GM23338 (cell line): ENCODE measurements around the gene HVCN1. TPM values are rescaled to one million over a fixed set of nuclear protein-coding genes. Genes with fewer than 3 reads are reported as not detected.

ENCODE experiments used
- ATAC-seq: fragments of 200-7000 bp; cut with Tn5 transposase; 3 replicates; pipeline ENCODE4 v1.9.1; 2020
- DNase-seq: peaks from one replicate; pipeline ENCODE4 v3.0.0-alpha.2; 2015; ENCODE audit warnings: low spot score
- H2AFZ ChIP-seq: fragments of 200-600 bp; sonication (generic); 2 replicates; pipeline ENCODE4 v1.8.0; 2016; ENCODE audit warnings: antibody characterized with exemption, mild to moderate bottlenecking, moderate library complexity
- H3F3A ChIP-seq: fragments of 200-600 bp; sonication (generic); replicated peaks from 2 replicates; pipeline ENCODE4 v1.8.0; 2017; ENCODE audit warnings: antibody characterized with exemption, mixed run types, low read depth
- H3K27ac ChIP-seq: fragments of 200-600 bp; sonication (generic); 2 replicates; pipeline ENCODE4 v1.6.1; 2016; ENCODE audit warnings: low read depth
- H3K27me3 ChIP-seq: fragments of 200-600 bp; sonication (generic); 2 replicates; pipeline ENCODE4 v1.8.0; 2016; ENCODE audit warnings: mild to moderate bottlenecking, mixed run types, moderate library complexity; ENCODE audit not compliant: insufficient read depth
- H3K36me3 ChIP-seq: fragments of 200-600 bp; sonication (generic); 2 replicates; pipeline ENCODE4 v1.8.0; 2016; ENCODE audit warnings: mild to moderate bottlenecking; ENCODE audit not compliant: insufficient read depth
- H3K4me1 ChIP-seq: fragments of 200-600 bp; sonication (generic); 2 replicates; pipeline ENCODE4 v1.8.0; 2016; ENCODE audit warnings: mild to moderate bottlenecking, moderate library complexity; ENCODE audit not compliant: insufficient read depth
- H3K4me2 ChIP-seq: fragments of 200-600 bp; sonication (generic); 2 replicates; pipeline ENCODE4 v1.7.1; 2017; ENCODE audit warnings: mixed run types
- H3K4me3 ChIP-seq: fragments of 200-600 bp; sonication (generic); 2 replicates; pipeline ENCODE4 v1.6.1; 2016; ENCODE audit warnings: mixed run types
- H3K79me2 ChIP-seq: fragments of 200-600 bp; sonication (generic); replicated peaks from 2 replicates; pipeline ENCODE4 v1.8.0; 2017; ENCODE audit warnings: mild to moderate bottlenecking; ENCODE audit not compliant: insufficient read depth
- H3K9me2 ChIP-seq: fragments of 200-600 bp; sonication (generic); 2 replicates; pipeline ENCODE4 v1.8.0; 2017; ENCODE audit not compliant: insufficient read depth
- H4K20me1 ChIP-seq: fragments of 200-600 bp; sonication (generic); replicated peaks from 2 replicates; pipeline ENCODE4 v1.8.0; 2017; ENCODE audit warnings: mild to moderate bottlenecking; ENCODE audit not compliant: insufficient read depth
- H3K27ac Mint-ChIP-seq: 2 replicates; pipeline ENCODE4 v1.8.0; 2020; ENCODE audit warnings: inconsistent platforms, mild to moderate bottlenecking, moderate library complexity, mixed read lengths
- H3K27me3 Mint-ChIP-seq: 3 replicates; pipeline ENCODE4 v1.8.0; 2022; ENCODE audit warnings: low read depth, mild to moderate bottlenecking, moderate library complexity, mixed read lengths, inconsistent platforms; ENCODE audit not compliant: insufficient read depth, poor library complexity
- H3K36me3 Mint-ChIP-seq: 3 replicates; pipeline ENCODE4 v1.8.0; 2021; ENCODE audit warnings: low read depth, mild to moderate bottlenecking, inconsistent platforms, moderate library complexity, mixed read lengths
- H3K4me1 Mint-ChIP-seq: 3 replicates; pipeline ENCODE4 v1.8.0; 2020; ENCODE audit warnings: mild to moderate bottlenecking, inconsistent platforms, mixed read lengths
- H3K4me3 Mint-ChIP-seq: 3 replicates; pipeline ENCODE4 v1.8.0; 2021; ENCODE audit warnings: moderate library complexity, mild to moderate bottlenecking, inconsistent platforms, mixed read lengths
- H3K9me3 Mint-ChIP-seq: 3 replicates; pipeline ENCODE4 v1.8.0; 2020; ENCODE audit warnings: moderate library complexity, mild to moderate bottlenecking, inconsistent platforms, mixed read lengths
- CREB1 ChIP-seq: fragments of 250-450 bp; sonication (Bioruptor Pico); IDR thresholded peaks from 2 replicates; pipeline ENCODE4 v1.5.0; 2020; ENCODE audit warnings: low read depth, mild to moderate bottlenecking, moderate library complexity
- CTCF ChIP-seq, 2 experiments: fragments of 200-600 bp in 1 of 2; sonication (generic) in 1 of 2; conservative IDR thresholded peaks; 2 replicates each; pipeline versions ENCODE4 v1.5.1 to v1.6.1; 2016 to 2017; ENCODE audit warnings: antibody characterized with exemption in 2 of 2, low read depth in 2 of 2, mild to moderate bottlenecking in 2 of 2, moderate library complexity in 1 of 2
- EZH2 ChIP-seq: fragments of 200-600 bp; sonication (generic); IDR thresholded peaks from one replicate; pipeline ENCODE4 v1.8.0; 2017; ENCODE audit warnings: antibody characterized with exemption, mild to moderate bottlenecking, low read depth; ENCODE audit not compliant: unreplicated experiment
- EZH2phosphoT487 ChIP-seq: fragments of 200-600 bp; sonication (generic); IDR thresholded peaks from one replicate; pipeline ENCODE4 v1.8.1; 2018; ENCODE audit warnings: antibody characterized with exemption; ENCODE audit not compliant: unreplicated experiment
- JUNB ChIP-seq: IDR thresholded peaks from one replicate; pipeline ENCODE4 v1.6.1; 2016; ENCODE audit warnings: antibody characterized with exemption; ENCODE audit not compliant: unreplicated experiment
- NANOG ChIP-seq: IDR thresholded peaks from 2 replicates; pipeline ENCODE4 v1.6.1; 2016; ENCODE audit warnings: antibody characterized with exemption, borderline replicate concordance
- POLR2AphosphoS5 ChIP-seq: IDR thresholded peaks from 2 replicates; pipeline ENCODE4 v1.6.1; 2016; ENCODE audit warnings: antibody characterized with exemption, low read depth
- STAT1 ChIP-seq: IDR thresholded peaks from one replicate; pipeline ENCODE4 v1.6.1; 2016; ENCODE audit warnings: antibody characterized with exemption; ENCODE audit not compliant: unreplicated experiment
- ZNF114 ChIP-seq: fragments of 250-450 bp; sonication (Bioruptor Pico); IDR thresholded peaks from 2 replicates; pipeline ENCODE4 v1.5.0; 2020; ENCODE audit warnings: mild to moderate bottlenecking, moderate library complexity
- ZNF331 ChIP-seq: fragments of 250-450 bp; sonication (Bioruptor Pico); IDR thresholded peaks from 2 replicates; pipeline ENCODE4 v1.5.0; 2020; ENCODE audit warnings: low read depth, mild to moderate bottlenecking, moderate library complexity
- polyA plus RNA-seq: library from polyadenylated mRNA; unstranded; fragments of >200 nt; fragmentation: Nextera tagmentation; extraction: Ambion mirVana; gene quantifications from 2 replicates; pipeline ENCODE4 v1.2.1, GENCODE V29; 2016
- total RNA-seq: library from RNA; depleted of rRNA; stranded (reverse); fragments of >200 nt; shearing (Covaris generic); gene quantifications from 2 replicates; pipeline ENCODE4 v1.2.3, GENCODE V29; 2014
- TF ChIP-seq, protein P1 (sequence below): IDR thresholded peaks from one replicate; pipeline ENCODE4 v1.6.1; 2018; ENCODE audit warnings: antibody characterized with exemption; ENCODE audit not compliant: unreplicated experiment
- TF ChIP-seq, protein P2 (sequence below): fragments of 250-450 bp; sonication (Bioruptor Pico); IDR thresholded peaks from 2 replicates; pipeline ENCODE4 v1.5.0; 2020; ENCODE audit warnings: mild to moderate bottlenecking, moderate library complexity
- TF ChIP-seq, protein P3 (sequence below): IDR thresholded peaks from 2 replicates; pipeline ENCODE4 v1.6.1; 2016; ENCODE audit warnings: antibody characterized with exemption

HVCN1 gene
- total and polyA plus RNA-seq, 2 experiments from 2014 or later = 10.4 to 10.7 TPM

GRCh38 chr12:110705309-110705708 lies 16.4 kb upstream of the HVCN1 start:
- Mint-ChIP-seq H3K27me3 (peaks cover 10% of the 10 kb centered on the region), H3K27ac (no peak overlapping the region), H3K9me3 (no peaks in the 10 kb centered on the region), H3K4me3 (no peak overlapping the region), H3K4me1 (no peaks in the 10 kb centered on the region), H3K36me3 (no peaks in the 10 kb centered on the region; the same call in 2 of the 3 replicates)
- Histone ChIP-seq H3K27me3 (no peaks in the 10 kb centered on the region), H3F3A (no peaks in the 10 kb centered on the region), H3K4me2 (no peak overlapping the region), H4K20me1 (no peaks in the 10 kb centered on the region), H3K36me3 (no peaks in the 10 kb centered on the region), H3K27ac (no peak overlapping the region), H3K4me1 (no peaks in the 10 kb centered on the region), H3K9me2 (no peaks in the 10 kb centered on the region), H3K4me3 (no peak overlapping the region), H3K79me2 (no peaks in the 10 kb centered on the region), H2AFZ (no peak overlapping the region)
- ATAC-seq (no peak), DNase-seq (no peak)
- TF ChIP-seq NANOG = no peak
- TF ChIP-seq POLR2AphosphoS5 = no peak
- no peak for TF ChIP-seq STAT1
- TF ChIP-seq, protein P1, sequence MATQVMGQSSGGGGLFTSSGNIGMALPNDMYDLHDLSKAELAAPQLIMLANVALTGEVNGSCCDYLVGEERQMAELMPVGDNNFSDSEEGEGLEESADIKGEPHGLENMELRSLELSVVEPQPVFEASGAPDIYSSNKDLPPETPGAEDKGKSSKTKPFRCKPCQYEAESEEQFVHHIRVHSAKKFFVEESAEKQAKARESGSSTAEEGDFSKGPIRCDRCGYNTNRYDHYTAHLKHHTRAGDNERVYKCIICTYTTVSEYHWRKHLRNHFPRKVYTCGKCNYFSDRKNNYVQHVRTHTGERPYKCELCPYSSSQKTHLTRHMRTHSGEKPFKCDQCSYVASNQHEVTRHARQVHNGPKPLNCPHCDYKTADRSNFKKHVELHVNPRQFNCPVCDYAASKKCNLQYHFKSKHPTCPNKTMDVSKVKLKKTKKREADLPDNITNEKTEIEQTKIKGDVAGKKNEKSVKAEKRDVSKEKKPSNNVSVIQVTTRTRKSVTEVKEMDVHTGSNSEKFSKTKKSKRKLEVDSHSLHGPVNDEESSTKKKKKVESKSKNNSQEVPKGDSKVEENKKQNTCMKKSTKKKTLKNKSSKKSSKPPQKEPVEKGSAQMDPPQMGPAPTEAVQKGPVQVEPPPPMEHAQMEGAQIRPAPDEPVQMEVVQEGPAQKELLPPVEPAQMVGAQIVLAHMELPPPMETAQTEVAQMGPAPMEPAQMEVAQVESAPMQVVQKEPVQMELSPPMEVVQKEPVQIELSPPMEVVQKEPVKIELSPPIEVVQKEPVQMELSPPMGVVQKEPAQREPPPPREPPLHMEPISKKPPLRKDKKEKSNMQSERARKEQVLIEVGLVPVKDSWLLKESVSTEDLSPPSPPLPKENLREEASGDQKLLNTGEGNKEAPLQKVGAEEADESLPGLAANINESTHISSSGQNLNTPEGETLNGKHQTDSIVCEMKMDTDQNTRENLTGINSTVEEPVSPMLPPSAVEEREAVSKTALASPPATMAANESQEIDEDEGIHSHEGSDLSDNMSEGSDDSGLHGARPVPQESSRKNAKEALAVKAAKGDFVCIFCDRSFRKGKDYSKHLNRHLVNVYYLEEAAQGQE = no peak
- TF ChIP-seq JUNB = no peak
- no peak for TF ChIP-seq CREB1 (CRISPR knock-in tag)
- TF ChIP-seq ZNF331 (CRISPR knock-in tag) = no peak
- TF ChIP-seq, protein P2, sequence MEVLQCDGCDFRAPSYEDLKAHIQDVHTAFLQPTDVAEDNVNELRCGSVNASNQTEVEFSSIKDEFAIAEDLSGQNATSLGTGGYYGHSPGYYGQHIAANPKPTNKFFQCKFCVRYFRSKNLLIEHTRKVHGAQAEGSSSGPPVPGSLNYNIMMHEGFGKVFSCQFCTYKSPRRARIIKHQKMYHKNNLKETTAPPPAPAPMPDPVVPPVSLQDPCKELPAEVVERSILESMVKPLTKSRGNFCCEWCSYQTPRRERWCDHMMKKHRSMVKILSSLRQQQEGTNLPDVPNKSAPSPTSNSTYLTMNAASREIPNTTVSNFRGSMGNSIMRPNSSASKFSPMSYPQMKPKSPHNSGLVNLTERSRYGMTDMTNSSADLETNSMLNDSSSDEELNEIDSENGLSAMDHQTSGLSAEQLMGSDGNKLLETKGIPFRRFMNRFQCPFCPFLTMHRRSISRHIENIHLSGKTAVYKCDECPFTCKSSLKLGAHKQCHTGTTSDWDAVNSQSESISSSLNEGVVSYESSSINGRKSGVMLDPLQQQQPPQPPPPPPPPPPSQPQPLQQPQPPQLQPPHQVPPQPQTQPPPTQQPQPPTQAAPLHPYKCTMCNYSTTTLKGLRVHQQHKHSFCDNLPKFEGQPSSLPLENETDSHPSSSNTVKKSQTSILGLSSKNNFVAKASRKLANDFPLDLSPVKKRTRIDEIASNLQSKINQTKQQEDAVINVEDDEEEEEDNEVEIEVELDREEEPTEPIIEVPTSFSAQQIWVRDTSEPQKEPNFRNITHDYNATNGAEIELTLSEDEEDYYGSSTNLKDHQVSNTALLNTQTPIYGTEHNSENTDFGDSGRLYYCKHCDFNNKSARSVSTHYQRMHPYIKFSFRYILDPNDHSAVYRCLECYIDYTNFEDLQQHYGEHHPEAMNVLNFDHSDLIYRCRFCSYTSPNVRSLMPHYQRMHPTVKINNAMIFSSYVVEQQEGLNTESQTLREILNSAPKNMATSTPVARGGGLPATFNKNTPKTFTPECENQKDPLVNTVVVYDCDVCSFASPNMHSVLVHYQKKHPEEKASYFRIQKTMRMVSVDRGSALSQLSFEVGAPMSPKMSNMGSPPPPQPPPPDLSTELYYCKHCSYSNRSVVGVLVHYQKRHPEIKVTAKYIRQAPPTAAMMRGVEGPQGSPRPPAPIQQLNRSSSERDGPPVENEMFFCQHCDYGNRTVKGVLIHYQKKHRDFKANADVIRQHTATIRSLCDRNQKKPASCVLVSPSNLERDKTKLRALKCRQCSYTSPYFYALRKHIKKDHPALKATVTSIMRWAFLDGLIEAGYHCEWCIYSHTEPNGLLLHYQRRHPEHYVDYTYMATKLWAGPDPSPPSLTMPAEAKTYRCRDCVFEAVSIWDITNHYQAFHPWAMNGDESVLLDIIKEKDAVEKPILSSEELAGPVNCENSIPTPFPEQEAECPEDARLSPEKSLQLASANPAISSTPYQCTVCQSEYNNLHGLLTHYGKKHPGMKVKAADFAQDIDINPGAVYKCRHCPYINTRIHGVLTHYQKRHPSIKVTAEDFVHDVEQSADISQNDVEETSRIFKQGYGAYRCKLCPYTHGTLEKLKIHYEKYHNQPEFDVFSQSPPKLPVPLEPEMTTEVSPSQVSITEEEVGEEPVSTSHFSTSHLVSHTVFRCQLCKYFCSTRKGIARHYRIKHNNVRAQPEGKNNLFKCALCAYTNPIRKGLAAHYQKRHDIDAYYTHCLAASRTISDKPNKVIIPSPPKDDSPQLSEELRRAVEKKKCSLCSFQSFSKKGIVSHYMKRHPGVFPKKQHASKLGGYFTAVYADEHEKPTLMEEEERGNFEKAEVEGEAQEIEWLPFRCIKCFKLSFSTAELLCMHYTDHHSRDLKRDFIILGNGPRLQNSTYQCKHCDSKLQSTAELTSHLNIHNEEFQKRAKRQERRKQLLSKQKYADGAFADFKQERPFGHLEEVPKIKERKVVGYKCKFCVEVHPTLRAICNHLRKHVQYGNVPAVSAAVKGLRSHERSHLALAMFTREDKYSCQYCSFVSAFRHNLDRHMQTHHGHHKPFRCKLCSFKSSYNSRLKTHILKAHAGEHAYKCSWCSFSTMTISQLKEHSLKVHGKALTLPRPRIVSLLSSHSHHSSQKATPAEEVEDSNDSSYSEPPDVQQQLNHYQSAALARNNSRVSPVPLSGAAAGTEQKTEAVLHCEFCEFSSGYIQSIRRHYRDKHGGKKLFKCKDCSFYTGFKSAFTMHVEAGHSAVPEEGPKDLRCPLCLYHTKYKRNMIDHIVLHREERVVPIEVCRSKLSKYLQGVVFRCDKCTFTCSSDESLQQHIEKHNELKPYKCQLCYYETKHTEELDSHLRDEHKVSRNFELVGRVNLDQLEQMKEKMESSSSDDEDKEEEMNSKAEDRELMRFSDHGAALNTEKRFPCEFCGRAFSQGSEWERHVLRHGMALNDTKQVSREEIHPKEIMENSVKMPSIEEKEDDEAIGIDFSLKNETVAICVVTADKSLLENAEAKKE (CRISPR knock-in tag) = no peak
- no peak for TF ChIP-seq EZH2
- no peak for TF ChIP-seq EZH2phosphoT487
- no peak for TF ChIP-seq CTCF (conservative IDR thresholded peaks at IDR 0.05; ENCODE audit: low read depth in 2 of 2)
- TF ChIP-seq, protein P3, sequence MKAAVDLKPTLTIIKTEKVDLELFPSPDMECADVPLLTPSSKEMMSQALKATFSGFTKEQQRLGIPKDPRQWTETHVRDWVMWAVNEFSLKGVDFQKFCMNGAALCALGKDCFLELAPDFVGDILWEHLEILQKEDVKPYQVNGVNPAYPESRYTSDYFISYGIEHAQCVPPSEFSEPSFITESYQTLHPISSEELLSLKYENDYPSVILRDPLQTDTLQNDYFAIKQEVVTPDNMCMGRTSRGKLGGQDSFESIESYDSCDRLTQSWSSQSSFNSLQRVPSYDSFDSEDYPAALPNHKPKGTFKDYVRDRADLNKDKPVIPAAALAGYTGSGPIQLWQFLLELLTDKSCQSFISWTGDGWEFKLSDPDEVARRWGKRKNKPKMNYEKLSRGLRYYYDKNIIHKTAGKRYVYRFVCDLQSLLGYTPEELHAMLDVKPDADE = no peak
- no peak for TF ChIP-seq ZNF114 (CRISPR knock-in tag)
